Kidney (tissue), 14 donors: Measurements from ENCODE around the gene TBX19. TPM values are rescaled to one million over a fixed set of nuclear protein-coding genes. Genes with fewer than 3 reads are reported as not detected.

ENCODE experiments used
- DNase-seq, 5 donors: peaks; one replicate each; pipeline ENCODE4 v3.0.0-alpha.2; 2013 to 2020
- FAIRE-seq: peaks from 2 replicates; lab custom pipeline; 2012; peaks lifted over from hg19 to GRCh38; lab: Jason Lieb, UNC
- H3K27ac ChIP-seq, 2 donors: one replicate each; pipeline ENCODE4 v1.7.0; 2013; ENCODE audit warnings: low read depth in 2 of 2, low read length in 2 of 2, inconsistent platforms in 1 of 2
- H3K27me3 ChIP-seq: one replicate; pipeline ENCODE4 v1.7.1; 2013; ENCODE audit warnings: low read length, inconsistent platforms; ENCODE audit not compliant: control insufficient read depth, insufficient read depth
- H3K36me3 ChIP-seq, 3 donors: one replicate each; pipeline versions ENCODE4 v1.7.0 to v1.7.1; 2013; ENCODE audit warnings: low read length in 3 of 3, control low read depth in 1 of 3, inconsistent platforms in 1 of 3; ENCODE audit not compliant: insufficient read depth in 3 of 3, control insufficient read depth in 2 of 3
- H3K4me1 ChIP-seq, 3 donors: one replicate each; pipeline versions ENCODE4 v1.7.0 to v1.7.1; 2013; ENCODE audit warnings: low read length in 3 of 3, inconsistent platforms in 1 of 3, low read depth in 1 of 3; ENCODE audit not compliant: control insufficient read depth in 2 of 3, insufficient read depth in 2 of 3
- H3K4me3 ChIP-seq, 3 donors: one replicate each; pipeline versions ENCODE4 v1.7.0 to v1.8.1; 2013; ENCODE audit warnings: low read length in 3 of 3, control low read depth in 1 of 3, inconsistent platforms in 1 of 3
- H3K9ac ChIP-seq, 3 donors: one replicate each; pipeline versions ENCODE4 v1.7.0 to v1.7.1; 2013; ENCODE audit warnings: low read length in 3 of 3, control low read depth in 1 of 3, inconsistent platforms in 1 of 3
- H3K9me3 ChIP-seq, 3 donors: one replicate each; pipeline versions ENCODE4 v1.7.0 to v1.7.1; 2013; ENCODE audit warnings: low read length in 3 of 3, control low read depth in 1 of 3, inconsistent platforms in 1 of 3; ENCODE audit not compliant: control insufficient read depth in 2 of 3, insufficient read depth in 1 of 3
- CTCF ChIP-seq: IDR thresholded peaks from 3 replicates; pipeline ENCODE4 v1.5.1; 2012; ENCODE audit warnings: mild to moderate bottlenecking, moderate library complexity, borderline replicate concordance; ENCODE audit not compliant: insufficient read depth; ENCODE audit errors: extremely low read depth
- intact Hi-C: fragments of 100-400 bp; cut with DNase I; formaldehyde crosslinking; loops from one replicate; pipeline ENCODE4 v1.11.1; 2022
- polyA plus RNA-seq: library from polyadenylated mRNA; stranded (reverse); fragments of 350-450 nt; fragmentation: Illumina TruSeq; extraction: RNeasy Lipid Tissue Mini Kit (QIAGEN cat#74804); gene quantifications from one replicate; pipeline ENCODE4 v1.2.3, GENCODE V29; 2014; ENCODE audit warnings: low read depth, low replicate concordance; ENCODE audit not compliant: insufficient read depth
- total RNA-seq: library from RNA; stranded (reverse); fragmentation: NEBNext Ultra II Directional; extraction: Animal tissue kit (Norgen Biotek cat#: 25700); gene quantifications from one replicate; pipeline ENCODE4 v1.2.1, GENCODE V29; 2021
- donor health status: control.
- donor health status: control.
- donor health status: control.
- donor health status: control.
- donor health status: control.
- donor health status: DM: yes; HTN: yes; CAD: no.
- donor health status: Normal renal cell carcinoma (clear cell type).

The TBX19 gene
- total and polyA plus RNA-seq, 2 donors from 2014 or later, result 1.6 to 2.0 TPM

DNA sequence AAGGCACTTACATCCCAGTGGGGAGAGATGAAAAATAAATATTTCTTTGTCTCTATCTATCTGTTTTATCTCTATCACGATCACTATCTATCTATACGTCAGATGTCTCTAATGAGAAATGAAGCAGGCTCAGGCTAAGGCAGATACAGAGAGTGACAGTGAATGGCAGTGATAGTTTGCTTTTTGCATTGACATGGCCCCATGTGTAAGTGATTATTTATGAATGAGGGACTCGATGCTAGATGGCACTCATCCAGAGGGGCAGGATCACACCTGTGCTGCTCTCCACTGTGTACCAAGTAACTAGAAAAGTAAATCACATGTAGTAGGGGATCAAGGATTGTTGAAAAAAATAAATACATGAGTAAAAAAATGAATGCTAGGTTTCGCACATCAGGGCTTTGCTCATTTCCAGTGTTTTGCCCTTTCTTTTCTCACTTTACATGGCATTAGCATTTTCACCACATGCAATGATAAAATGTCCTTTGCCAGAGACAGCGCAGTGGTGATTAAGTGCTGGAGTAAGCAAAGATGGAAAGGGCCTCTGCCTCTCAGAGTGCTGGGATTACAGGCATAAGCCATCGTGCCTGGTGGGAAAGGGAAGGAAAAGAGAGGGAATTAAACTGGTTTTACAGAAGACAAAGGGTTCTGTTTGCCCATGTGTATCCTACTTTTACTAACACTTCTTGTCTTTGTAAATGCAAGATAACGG lies 16.5 kb downstream of the TBX19 start:
- FAIRE-seq (no peak), DNase-seq (no peak)
- intact Hi-C loops, result no loop called here
- no peak for TF ChIP-seq CTCF
- H3K4me3 ChIP-seq, result no peak overlapping the region
- H3K27me3 ChIP-seq, result no peaks in the 10 kb centered on the region
- no peaks in the 10 kb centered on the region for H3K9me3 ChIP-seq
- H3K36me3 ChIP-seq, result no peaks in the 10 kb centered on the region
- H3K4me1 ChIP-seq, result no peaks in the 10 kb centered on the region
- no peak overlapping the region for H3K9ac ChIP-seq
- no peak overlapping the region for H3K27ac ChIP-seq

DNA sequence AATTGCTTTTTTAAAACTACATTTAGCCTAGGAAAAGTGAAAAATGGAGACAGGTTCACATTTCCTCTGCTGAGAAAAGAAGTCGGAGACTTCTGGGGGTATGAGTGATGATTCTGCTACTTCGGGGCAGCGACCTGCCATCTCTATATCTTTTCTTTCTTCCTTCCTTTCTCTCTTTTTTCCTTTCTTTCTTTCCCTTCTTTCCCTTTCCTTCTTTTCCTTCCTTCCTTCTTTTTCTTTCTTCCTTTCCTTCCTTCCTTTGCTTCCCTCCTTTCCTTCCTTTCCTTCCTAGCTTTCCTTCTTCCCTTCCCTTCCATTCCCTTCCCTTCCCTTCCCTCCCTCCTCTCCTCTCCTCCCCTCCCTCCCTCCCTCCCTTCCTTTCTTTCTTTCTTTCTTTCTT lies 17.8 kb downstream of the TBX19 start:
- Histone ChIP-seq H3K27me3 (no peaks in the 10 kb centered on the region), H3K9ac (no peak overlapping the region), H3K36me3 (no peaks in the 10 kb centered on the region), H3K27ac (no peak overlapping the region), H3K4me3 (no peak overlapping the region), H3K9me3 (no peaks in the 10 kb centered on the region), H3K4me1 (no peaks in the 10 kb centered on the region)
- intact Hi-C loops, result no loop called here
- TF ChIP-seq CTCF, result no peak
- no peak for FAIRE-seq
- DNase-seq, result no peak

DNA sequence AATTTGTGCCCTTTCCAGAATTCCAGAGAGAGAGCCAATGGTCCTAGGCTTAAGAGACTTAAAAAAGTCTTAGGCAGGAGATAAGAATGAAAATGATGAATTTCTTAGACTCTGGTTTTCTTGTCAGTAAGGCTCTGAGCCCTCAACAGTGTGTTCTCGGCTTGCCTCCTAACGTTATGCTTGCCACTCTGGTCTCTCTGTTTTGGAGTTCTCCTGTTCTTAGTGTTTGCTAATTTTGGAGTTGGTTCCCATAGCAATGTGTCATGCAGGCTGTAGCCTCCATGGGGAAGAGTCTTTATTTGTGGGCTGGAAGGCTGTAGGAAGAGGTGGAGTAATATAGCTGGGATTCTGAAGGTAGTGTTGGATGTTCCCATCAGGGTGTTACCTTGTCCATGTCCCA lies 19.9 kb downstream of the TBX19 start:
- DNase-seq (no peak), FAIRE-seq (no peak)
- intact Hi-C loops, result no loop called here
- no peaks in the 10 kb centered on the region for H3K27me3 ChIP-seq
- H3K36me3 ChIP-seq, result no peaks in the 10 kb centered on the region
- H3K9me3 ChIP-seq, result no peaks in the 10 kb centered on the region
- H3K4me3 ChIP-seq, result no peak overlapping the region
- no peaks in the 10 kb centered on the region for H3K4me1 ChIP-seq
- no peak overlapping the region for H3K9ac ChIP-seq
- TF ChIP-seq CTCF, result no peak
- no peak overlapping the region for H3K27ac ChIP-seq
